HG03095 (cell line): ENCODE measurements around the gene ARHGAP35.

Source experiments
- ATAC-seq: cut with Tn5 transposase; IDR thresholded peaks from one replicate; pipeline ENCODE4 v1.9.1; 2021; ENCODE audit warnings: moderate library complexity; ENCODE audit not compliant: unreplicated experiment

The ARHGAP35 gene

DNA sequence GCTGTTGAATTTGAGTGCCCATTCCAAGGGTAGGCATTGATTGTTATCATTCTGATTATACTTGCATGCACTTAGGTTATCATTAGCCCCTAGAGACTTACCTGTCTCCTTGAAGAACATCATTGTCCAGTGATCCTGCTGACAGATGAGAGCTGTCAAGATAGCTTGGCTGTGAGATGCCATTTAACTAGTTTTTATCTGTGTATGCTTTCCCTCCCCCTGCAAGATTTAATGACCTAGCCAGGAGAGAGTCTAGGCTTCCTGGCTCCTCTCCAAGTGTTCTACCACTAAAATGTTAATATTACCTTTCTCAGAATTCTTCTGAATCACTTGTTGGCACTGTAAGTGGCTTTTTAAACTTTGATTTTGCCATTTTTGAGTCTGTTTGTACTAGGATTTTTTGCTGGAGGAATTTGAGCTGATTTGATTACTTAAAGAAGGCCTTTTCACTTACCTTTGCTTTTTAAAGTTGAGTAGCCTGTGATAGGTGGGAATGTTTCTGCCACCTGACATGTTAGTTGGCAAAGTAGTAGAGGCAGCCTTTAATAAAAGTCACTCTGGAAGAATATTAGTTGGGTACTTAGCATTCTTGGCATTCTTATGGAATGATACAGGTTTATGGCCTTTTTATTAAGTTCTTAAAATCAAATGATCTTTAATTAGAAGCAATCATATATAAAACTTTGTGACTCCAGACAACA lies 41.1 kb downstream of the ARHGAP35 start:
- no peak for ATAC-seq

DNA sequence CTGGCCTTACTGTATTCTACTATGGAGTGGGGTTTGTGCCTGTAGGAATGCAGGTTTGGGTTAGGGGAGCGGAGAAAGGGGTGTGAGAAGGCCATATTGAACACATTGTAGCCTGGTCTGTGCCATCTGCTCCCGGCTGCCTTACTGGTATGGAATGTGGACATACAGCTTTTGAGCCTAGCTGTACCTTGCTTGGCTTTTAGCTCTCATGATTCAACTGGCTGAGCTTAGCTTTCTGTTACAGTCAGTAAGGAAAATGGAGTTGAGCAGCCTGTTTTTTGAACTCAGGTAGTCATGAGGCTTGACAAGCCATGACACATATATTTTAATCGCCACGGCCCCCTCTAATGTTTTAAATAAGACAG lies 41.6 kb downstream of the ARHGAP35 start:
- ATAC-seq, result no peak

DNA sequence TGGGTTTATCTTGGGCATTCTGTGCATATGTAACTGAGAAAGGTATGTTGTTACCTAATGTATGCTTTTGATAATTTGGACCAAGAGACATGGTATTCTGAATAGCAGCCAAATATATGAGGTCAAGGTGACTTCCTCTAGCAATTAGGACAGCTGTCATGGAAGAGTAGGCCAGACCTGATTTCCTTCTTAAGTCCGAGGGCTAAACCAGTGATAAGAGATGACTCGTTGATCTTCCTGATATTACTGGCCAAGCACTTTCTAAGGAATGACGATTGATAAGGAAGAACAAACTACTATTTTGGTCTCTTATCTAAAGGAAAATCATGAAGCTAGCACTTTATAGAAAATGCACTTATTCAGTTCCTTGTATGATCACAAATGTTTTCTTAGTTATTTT lies 42.7 kb downstream of the ARHGAP35 start:
- ATAC-seq, result no peak

DNA sequence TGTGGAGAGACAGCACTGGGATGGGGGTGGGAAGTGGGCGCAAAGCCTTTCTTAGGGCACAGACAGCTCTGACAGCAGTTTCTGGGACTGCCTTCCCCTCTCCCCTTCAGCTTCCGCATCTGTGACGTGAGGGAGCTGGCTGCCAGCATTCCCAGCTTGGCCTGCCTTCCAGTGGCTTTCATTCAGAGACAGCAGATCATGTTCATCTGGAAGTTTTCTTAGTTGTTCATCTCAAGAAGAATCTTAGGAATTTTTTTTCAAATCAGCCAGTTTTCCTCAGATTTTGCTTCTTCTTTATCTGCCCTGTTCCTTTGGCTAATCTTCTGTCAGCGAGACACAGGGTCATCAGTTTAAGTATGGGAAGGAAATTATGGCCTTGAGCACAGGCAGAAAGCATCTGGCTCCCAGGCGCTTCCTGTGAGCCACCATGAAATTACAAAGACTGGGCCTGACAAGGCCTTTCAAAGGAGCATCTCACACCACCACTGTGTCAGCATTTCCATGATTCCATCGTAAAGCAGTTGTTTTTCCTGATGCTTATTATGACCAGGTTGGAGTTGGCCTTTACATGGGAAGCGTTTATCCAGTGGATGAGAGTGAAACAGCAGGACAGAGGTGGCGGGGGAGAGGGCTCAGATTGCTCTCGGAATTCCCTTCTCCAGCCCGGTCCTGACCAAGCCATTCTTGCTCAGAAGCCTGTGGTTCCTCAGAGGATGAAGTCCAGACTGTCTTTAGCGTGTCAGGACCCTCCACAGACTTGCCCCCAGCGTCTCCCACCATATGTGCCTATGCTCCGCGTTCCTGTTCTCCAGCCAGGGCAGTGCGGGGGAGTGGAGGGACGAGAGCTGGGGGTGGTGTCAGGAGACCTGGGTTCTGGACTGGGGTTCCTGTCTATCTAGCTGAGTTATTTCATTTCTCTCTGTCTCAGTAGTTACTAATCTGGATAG lies 43.6 kb downstream of the ARHGAP35 start:
- ATAC-seq, result no peak

DNA sequence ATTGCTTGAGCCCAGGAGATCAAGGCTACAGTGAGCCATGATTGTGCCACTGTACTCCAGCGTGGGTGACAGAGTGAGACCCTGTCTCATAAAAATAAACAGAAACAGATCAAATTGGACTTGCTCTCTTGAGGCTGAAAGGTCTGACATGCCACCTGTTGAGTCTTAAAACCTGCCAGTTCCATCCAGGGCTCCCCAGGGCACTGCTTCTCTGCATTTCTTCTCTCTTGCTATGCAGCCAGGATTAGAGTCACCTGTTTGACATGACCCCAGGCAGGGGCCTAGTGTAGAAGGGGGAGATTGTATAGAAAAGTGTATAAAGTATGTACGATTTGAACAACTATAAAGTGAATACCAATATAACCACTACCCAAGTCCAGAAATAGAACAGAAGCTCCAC lies 45.4 kb downstream of the ARHGAP35 start:
- ATAC-seq, result no peak

DNA sequence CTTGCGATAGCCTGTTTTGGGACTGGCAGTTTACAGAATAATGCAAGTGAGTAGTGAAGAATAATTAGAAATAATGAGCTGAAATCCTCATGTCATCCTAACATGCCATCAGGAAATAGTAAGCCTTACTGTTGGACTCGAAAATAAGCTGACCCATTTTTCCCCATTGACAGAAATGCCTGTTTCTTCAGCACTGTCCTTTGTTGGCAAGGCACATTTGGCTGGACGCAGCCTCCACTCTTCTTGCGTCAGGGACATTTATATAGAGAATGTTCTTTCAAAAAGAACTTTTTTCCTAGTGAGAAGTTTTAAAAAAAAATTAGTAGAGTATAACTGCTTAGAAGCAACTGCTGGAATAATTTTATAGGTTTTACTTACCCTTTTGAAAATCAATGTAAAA lies 47.1 kb downstream of the ARHGAP35 start:
- ATAC-seq, result no peak

DNA sequence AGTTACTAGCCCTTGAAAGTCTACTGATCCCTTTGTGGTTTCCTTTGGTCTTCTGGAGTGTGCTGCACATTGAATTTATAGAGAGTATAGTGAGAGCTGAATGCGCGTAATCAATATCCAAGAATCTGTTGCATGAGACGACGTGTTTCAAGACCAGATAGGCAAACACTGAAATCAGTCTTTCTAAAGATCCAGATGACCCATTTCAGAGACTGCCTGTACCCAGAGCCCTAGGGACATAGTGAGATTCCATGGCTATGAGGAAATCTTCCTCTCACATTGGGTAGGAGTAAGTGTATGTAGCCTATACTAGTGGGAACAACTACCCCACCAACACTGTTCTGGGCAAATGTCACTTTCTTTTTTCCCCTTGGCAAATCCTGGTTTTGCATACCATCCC lies 48.6 kb downstream of the ARHGAP35 start:
- ATAC-seq, result no peak
